GM12874 (cell line): ENCODE results near the gene DHX35.

ENCODE experiments used
- CTCF ChIP-seq: IDR thresholded peaks from 2 replicates; pipeline ENCODE4 v1.5.1; 2011; ENCODE audit warnings: low read depth, mild to moderate bottlenecking, control low read depth, low read length, moderate library complexity; ENCODE audit not compliant: insufficient read depth

DHX35 gene

GRCh38 chr20:39080326-39080725 lies 118.2 kb downstream of the DHX35 start:
- no peak for TF ChIP-seq CTCF

GRCh38 chr20:39081255-39081654 lies 119.1 kb downstream of the DHX35 start:
- TF ChIP-seq CTCF, result peak; percentile 88

GRCh38 chr20:39082622-39083398 lies 120.7 kb downstream of the DHX35 start:
- no peak for TF ChIP-seq CTCF

GRCh38 chr20:39083761-39084160 lies 121.6 kb downstream of the DHX35 start:
- TF ChIP-seq CTCF, result no peak

- TF ChIP-seq CTCF, result no peak
Measured at GRCh38 chr20:39089029-39089428, 126.9 kb downstream of the DHX35 start.
